NCI-H1105 (cell line): ENCODE measurements around the gene METTL23.
A peak's percentile ranks its signal among the peaks of the same experiment; 100 is the strongest.
"Not testable (repeated sequence)": the region's sequence is repeated elsewhere in the genome, so short reads cannot be mapped to it uniquely, and the experiment has no call there.

Source experiments
- DNase-seq: peaks from one replicate; lab custom pipeline; 2025; lab: John Stamatoyannopoulos, UW

METTL23 gene

DNA sequence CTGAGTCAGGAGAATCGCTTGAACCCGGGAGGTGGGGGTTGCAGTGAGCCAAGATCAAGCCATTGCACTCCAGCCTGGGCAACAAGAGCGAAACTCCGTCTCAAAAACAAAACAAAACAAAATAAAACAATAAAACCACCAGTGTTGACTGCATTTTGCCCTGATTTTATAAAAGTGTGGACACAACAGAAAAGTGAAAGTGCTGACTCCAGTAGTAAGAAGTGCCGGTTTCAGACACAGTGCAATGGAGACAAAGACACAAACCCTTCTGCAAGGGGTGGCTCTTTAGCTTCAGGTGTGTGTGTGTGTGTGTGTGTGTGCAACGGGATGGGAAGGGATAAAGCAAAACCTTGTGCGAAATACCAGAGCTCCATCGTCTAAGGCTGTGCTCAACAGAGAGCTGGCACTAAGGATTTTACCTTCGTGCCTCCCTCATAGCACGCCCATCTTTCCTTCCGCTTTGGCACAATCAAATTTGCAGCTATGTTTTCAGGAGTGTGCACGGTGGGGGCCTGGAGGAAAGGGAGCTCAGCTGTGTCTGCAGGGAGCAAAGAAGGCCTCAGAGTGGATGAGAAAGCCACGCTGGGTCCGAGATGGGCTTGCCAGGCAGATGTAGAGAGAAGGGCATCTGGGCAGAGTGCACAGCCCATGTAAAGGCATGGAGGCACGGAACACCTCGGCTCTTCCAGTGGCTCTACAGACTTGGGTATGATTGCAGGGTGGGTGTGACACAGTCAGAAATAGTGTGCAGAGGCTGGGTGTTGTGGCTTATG is 31.4 kb upstream of the METTL23 start:
- no peak for DNase-seq

DNA sequence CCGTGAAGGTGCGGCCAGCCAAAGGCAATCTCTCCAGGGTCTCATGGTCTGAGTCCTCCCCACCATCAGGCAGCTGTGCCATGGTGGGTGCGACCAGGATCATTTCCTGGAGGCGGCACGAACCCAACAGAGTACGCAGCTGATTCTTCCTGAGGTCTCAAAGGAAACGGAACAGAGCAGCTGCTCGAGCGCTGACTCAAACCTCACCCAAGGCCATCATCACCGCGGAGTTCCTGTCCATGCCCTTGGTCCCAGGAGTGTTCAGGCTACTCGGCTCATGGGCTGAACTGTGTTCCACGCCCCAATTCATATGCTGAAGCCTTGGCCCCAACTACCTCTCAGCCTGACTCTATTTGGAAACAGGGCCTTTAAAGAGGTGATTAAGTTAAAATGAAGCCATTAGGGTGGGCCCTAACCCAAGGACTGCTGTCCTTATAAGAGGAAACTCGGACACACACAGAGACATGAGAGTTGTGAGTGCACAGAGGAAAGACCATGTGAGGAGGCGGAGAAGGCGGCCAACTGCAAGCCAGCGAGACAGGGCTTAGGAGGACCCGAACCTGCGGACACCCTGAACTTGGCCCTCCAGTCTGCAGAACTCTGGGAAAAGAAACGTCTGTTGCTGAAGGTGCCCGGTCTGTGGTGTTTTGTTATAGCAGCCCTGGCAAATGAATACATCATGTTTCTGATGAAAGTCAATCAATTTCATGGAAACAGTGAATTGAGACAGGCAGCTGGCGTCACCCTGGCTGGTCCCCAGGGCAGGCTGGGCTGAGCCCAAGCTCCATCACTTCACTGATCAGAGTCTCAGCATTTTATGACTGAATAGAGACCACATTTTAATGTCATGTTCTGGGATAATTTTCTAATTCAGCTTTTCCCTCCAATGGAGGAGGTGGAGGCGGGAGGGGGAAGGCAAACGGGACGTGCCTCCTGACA is 29.6 kb upstream of the METTL23 start:
- no peak for DNase-seq

DNA sequence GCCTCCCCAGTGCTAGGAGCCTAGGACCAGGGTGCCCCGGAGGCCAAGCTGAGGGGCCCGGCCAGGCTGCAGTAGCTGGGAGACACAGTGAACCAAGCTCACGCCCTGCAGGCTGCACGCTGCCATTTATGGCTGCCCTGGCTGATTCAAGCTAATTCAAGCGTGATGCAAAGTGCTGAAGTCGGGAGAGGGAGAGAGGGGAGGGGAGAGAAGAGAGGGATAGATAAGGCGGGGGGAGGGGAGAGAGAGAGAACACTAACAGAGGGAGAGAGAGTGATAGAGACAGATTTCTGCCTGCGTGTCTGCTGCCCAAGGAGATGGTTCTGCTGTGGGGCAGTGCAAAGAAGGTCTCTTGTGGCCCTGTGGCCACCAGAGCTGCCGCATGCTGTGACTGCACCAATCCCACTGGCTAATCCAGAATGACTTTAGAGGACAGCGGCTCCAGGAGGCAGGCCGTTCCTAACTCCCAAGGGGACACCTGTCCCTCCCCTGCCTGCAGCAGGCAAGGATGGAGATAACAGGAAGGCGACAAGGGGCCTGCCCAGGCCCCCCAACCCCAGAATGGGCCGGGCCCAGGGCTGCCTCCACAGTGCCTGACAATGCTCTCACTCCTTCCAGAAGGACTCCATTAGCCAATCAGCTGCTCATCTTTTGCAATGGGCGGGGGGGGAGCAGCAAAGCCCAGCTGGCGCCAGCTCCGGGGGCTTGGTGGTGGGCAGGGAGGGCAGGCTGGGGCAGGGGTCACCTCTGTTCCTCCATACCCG is 28.8 kb upstream of the METTL23 start:
- no peak for DNase-seq

DNA sequence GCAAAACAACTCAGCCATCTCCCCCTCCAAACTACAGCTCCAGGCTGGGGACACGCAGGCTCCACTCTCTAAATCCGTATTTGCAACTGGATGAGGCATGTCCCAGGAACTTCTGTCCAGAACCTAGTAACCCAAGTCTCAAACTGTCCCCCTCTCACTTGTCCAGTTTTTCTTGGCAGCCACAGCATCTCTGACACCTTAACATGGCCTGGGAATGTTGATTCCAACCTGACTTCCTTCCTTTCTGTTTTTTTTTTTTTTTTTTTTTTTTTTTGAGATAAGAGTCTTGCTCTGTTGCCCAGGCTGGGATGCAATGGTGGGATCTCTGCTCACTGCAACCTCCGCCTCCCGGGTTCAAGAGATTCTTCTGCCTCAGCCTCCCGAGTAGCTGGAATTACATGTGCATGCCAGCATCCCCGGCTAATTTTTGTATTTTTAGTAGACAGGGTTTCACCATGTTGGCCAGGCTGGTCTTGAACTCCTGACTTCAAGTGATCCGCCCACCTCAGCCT is 28.1 kb upstream of the METTL23 start:
- not testable (repeated sequence) for DNase-seq

DNA sequence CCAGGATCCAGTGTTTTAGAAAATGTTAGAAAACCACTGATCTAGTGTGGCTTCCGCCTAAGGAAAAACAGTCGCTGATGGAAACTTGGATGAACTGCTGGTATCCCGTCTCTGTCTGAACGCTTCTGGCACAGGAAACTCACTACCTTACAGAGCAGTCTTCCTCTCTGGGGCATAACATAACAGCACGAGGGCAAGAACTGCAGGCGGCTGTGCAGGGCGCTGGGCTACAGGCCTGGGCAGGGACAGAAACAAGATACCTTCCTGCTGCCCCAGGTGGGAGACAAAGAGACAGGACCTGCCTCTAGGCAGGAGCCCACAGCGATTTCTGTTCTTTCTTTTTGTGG is 26.4 kb upstream of the METTL23 start:
- no peak for DNase-seq

DNA sequence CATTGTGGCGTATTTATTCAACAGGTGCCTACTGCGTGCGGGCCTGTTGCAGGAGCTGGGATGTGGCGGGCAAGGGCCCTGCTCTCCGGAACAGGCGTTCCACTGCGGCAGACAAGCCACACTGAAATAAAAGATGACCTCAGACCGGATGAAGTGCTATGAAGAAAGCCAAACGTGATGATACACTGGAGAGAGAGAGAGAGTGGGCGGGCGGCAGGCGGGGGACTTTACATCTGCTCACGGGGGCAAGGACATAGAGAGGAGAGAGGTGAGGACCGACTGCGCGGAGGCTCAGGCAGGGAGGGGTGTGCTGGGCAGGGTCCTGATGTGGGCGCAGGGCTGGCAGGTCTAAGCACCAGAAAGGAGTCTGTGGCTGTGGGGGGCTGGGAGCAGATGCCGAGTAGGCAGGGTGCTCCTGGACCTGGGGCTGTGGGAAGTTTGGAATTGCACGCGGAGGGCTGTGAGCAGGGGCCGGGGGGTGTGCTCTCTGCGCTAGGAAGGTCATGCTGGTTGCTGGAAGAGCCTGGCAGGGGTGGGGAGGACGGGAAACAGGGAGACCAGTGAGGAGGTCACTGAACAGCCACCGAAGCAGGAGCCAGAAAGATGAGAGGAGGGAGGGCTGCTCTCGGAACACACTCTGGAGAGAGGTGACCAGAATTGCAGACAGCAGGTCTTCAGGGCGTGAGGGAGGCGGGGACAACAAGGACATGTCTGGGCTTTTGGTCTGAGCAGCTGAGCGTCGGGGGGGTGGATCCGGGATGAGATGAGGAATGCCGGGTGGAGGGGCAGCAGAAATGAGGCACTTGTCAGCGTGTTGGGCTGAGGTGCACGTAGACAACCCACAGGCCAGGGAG is 25.8 kb upstream of the METTL23 start:
- DNase-seq = no peak

DNA sequence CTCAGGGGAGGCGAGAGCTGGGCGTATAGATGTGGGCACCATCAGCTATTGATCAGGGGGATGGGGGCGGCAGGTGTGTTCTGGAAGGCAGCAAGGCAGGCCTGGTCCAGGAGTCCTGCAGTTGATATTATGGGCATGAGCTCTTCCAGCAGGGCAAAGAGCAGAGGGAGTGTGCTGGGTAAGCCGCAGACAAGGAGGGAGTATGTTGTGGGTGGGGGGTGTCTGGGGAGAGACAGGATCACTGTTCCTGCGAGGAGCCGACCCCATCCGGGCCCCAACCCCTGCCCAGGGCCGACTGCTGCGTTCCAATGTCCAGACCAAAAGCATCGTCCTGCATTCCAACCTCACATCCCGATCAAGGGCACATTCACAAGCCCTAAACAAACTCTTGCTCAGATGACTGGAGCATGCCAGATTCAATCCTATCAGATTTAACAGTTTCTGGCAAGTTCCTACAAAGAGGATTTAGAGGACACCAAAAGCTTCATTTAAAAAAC is 25.1 kb upstream of the METTL23 start:
- no peak for DNase-seq

DNA sequence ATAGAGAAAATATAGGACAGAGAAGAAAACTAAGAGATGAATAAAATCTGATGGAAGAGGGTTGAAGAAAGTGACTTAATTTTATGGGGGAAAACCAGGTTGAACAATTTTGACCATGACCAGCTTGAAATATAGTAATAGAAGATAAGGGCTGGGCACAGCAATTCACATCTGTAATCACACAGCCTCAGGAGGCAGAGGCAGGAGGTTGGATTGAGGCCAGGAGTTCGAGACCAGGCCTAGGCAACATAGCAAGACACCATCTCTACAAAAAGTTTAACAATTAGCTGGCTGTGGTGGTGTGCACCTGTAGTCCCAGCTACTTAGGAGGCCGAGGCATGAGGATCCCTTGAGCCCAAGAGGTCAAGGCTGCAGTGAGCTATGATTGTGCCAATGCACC is 24.6 kb upstream of the METTL23 start:
- no peak for DNase-seq

DNA sequence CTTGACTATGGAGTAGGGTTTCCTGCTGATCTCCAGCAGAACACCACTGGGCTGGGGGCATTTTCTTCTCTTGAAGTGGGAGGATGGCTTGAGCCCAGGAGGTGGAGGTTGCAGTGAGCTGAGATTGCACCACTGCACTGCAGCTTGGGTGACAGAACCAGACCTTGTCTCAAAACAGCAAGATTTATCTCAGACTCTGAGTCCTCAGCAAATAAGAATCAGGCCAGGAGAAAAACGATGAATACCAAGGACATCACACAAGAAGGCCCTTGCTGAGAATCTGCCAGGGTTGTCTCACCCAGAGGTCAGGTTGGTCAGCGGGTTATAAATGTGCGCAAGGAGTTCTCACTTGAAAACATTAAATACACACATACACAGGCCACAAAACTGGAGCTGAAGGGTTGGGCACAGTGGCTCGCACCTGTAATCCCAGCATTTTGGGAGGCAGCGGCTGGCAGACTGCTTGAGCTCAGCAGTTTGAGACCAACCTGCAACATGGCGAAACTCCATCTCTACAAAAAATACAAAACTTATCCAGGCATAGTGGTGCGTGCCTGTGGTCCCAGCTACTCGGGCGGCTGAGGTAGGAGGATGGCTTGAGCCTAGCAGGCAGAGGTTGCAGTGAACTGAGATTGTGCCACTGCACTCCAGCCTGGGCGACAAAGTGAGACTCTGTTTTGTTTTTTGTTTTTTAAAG is 23.6 kb upstream of the METTL23 start:
- DNase-seq = no peak

DNA sequence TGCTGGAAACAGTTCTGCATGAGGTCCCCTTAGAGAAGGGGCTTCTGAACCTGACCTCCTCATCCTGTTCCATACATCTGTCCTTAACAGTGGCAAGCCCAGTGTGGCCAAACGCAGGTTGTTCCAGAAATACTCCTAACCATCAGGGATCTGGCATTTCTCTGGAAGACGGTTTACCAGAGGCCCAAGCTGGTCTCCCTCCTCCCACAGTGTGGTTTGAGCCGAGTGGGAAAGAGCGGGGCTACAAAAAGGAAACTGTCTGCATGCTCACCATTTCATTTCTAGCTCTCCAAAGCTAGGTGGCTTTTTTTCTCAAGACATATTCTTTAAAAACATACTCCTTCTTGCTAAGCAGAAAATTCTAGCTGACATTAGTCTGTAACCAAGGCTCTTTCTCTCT is 21.8 kb upstream of the METTL23 start:
- no peak for DNase-seq

DNA sequence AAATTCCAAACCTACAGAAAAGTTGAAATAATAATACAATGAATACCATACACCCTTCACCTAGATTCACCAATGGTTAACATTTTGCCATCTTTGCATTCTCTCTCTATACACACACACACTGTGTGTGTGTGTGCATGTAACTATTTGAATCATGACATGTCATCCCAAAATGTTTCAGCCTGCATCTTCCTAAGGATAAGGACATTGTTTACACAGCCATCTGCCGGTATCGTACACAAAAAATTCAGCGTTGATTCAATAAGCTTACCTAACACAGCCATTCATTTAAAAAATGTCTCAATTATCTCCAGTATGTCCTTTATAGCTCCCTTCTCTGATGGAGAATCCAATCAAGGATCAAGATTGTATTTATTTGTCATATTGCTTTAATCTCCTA is 19.8 kb upstream of the METTL23 start:
- no peak for DNase-seq

DNA sequence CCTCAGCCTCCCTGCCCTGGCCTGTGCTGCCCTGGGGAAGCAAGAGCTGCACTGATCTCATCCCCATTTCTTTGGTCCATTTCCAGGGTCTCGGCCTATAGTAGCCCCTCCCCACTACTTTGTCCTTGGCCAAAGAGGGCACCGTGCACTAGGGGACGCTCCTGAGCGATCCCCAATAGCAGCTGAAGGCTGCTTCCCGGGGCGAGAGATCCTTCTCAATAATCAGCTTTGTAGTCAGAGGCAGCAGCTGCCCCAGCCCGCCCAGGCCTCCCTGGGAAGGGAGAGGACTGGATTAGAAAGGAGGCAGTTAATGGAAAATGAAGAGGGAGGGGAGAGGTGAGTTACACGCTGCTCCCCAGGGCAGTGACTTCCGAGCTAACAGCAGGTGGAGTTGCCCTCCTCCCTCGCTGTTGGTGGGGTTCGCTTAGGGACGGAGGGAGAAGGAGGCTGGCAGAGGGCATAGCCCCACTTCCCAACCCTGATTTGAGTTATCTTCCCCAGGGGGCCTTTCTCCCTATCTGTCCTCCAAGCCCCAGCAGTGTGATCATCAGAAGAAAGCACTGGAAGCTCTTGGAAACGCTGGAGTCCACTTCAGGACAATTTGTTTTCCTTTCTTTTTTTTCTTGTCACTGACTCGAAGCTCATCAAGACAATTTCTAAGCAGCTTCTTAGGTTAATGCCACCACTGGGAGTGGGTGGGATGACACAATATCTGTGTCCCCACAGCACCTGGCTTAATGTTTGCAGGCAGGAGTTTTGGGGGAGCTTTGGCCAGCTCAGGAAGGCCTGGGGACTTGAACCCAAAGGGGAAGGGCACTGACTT is 18.4 kb upstream of the METTL23 start:
- no peak for DNase-seq

DNA sequence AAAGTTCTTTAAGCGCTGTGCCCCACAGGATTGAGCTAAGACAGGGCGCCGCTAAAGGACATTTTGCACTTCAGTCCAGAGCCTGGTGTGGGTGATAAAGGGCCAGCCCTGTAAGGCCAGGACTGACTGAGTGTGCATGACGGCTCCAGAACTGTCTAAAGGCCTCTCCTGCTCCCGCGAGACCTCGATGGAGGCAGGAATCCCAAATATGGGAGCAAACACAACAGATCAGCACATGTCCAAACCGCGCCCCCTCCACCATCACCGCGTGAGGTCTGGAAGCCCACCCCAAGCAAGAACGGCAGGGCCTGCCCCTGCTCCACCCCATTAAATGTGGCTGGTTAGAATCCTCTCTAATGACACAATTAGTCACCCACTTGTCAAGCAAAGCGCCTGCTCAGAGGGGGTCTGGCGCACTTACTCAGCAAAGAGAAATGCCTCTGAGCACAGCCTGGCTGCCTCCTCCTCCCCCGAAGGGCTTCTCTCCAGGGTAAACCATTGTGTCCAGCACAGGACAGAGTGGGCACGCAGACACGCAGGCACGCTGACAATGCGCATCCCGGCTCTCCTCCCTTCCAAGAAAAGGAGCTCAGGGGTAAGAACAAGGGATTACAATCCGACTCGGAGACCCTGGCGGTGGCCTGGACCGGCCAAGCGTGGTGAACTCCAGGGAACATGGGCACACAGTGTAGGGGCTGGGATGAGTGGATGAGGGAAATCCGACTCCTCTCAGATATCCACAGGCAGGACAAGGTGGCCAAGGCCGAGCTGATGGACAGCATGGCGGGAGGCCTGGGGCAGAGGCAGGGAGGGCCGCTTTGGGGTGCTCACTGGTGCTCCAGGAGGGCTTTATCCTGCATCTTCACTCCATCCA is 17.3 kb upstream of the METTL23 start:
- no peak for DNase-seq

DNA sequence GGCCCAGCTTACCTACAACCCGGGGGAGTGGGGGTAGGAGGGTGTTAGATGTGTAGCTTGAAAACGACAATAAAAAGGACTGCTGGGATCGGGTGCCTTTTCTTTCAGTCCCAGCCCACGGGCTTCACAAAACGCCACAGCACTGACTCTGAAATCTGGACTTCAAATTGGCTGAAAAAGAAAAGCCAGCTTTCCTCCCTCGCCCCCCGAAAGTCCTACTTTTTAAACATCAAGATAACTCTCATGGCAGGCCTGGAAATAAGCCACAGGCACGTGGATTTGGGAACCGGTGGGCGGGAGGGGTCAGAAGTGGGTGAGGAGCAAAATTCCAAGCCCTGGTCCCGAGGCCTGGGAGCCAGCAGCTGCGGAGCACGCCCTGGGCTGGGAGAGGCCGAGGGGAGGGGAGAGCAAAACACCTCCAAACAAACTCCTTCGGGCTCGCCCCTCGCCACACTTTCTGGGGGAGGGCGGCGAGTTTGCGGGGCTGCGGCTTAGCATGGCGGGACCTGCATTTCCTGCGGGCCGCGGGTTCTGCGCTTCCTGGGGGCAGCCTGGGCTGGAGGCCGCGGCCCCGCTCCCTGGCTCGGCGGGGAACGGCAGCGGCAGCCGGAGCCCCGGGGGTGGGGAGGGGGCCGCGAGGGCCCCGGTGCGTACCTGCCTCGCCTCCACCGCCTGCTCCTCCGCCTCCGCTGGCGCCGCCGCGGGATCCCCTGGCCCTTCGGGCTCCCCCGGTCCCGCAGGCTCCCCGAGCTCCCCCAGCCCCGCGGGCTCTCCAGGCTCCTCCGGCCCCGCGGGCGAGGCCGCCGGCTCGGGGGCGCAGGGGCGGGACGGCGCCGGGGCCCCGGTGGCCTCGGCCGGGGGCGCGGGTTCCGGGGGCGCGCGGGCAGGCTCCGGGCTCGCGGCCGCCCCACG is 16.4 kb upstream of the METTL23 start:
- DNase-seq = not testable (repeated sequence)

DNA sequence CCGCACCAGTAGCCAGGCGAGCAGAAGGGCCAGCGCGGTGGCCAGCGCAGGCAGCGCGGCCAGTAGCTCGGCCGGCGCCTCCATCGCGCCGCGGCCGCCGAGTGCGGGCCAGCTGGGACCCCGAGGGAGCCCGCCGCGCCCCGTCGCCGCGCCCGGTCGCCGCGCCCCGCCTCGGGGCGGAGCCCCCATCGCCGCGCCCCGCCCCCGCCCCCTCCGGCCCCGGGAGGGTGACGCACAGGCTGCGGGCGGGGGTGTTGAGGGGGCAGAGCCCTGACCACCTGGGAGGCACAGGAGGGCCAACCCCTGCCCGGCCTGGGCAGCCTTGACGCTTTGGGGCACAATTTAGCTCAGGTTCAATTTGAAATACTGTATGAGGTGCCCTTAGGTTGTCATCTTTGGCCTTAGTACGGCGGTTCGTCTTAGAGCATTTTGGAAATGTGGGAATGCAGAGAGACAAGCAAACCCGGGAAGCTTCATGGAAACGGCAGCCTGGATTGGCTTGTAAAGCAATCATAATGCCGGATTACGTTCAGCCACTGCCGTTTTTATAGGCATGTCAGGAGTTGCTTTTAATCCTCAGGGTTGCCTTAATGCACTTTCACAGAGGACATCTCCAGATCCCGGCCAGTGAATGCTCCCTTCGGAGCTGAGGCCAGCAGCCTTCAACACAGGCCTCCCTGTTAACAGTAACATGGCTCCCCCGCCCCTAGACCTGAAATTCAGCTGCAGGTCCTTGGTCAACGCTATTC is 15.6 kb upstream of the METTL23 start, which contains the start of gene MXRA7:
Gene MXRA7, minus strand, starts transcription at position 103 of the 749 bp plus-strand sequence. Its CDS starts 19 bp downstream, at position 84.
- peak; percentile 43 for DNase-seq

DNA sequence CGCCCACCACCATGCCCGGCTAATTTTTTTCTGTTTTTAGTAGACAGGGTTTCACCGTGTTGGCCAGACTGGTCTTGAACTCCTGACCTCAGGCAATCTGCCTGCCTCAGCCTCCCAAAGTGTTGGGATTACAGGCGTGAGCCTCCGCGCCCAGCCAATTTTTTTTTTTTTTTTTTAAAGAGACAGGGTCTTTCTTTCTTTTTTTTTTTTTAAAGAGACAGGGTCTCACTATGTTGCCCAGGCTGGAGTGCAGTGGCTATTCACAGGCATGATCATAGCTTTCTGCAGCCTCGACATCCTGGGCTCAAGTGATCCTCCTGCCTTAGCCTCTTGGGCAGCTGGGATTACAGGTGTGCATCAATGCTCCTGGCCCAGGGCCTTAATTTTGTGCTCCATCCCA is 14.3 kb upstream of the METTL23 start:
- not testable (repeated sequence) for DNase-seq

DNA sequence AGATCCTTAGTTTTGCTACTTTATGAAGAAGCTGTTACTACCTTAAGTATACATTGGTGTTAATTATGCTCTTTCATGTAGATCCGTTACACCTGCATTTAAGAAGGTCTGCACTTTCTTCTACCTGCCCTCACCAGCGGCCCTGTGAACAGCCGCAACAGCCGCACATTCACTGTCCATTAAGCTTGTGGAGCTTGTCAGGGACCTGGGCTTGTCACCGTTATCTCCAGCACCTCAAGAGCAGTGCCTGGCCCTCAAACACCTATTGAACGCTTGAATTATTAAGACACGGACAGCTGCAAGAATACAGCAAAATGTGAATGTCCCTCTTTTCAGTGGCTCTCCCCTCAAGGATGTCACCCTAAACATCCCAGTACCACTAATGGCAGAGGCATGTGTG is 12.9 kb upstream of the METTL23 start:
- DNase-seq = no peak
